HEK293 (cell line): ENCODE data around the gene LZTR1.

Experiments
- CTCF ChIA-PET: fragments of 350-600 bp; formaldehyde crosslinking; extraction: SDS; loops from one replicate; lab custom pipeline; 2021; ENCODE audit warnings: antibody characterized with exemption; lab: Yijun Ruan, JAX
- POLR2A ChIA-PET: fragments of 300-600 bp; formaldehyde crosslinking; extraction: SDS; loops from one replicate; lab custom pipeline; 2020; ENCODE audit warnings: antibody characterized with exemption, inconsistent platforms; lab: Yijun Ruan, JAX
- H3K27ac ChIP-seq: fragments of 200-500 bp; sonication (Bioruptor generic); 2 replicates; pipeline ENCODE4 v1.5.1; 2014; ENCODE audit warnings: low read depth, low read length, control low read depth, inconsistent platforms; ENCODE audit errors: extremely low read depth
- H3K36me3 ChIP-seq, 2 experiments: fragments of 200-500 bp in 1 of 2; sonication (Bioruptor generic) in 1 of 2; 1 replicate in 1 of 2; 2 replicates in 1 of 2; pipeline ENCODE4 v1.5.1; 2014 to 2017; ENCODE audit warnings: inconsistent platforms in 2 of 2, low read length in 2 of 2; ENCODE audit not compliant: control insufficient read depth in 2 of 2, insufficient read depth in 1 of 2
- H3K4me1 ChIP-seq: fragments of 200-500 bp; sonication (Bioruptor generic); 2 replicates; pipeline ENCODE4 v1.5.1; 2014; ENCODE audit warnings: mild to moderate bottlenecking, low read length, inconsistent platforms; ENCODE audit not compliant: control insufficient read depth, insufficient read depth
- H3K4me3 ChIP-seq: 2 replicates; pipeline ENCODE4 v1.5.1; 2011; ENCODE audit warnings: low read depth, mild to moderate bottlenecking, control low read depth, low read length, moderate library complexity
- H3K9me3 ChIP-seq: fragments of 200-500 bp; sonication (Bioruptor generic); 2 replicates; pipeline ENCODE4 v1.5.1; 2014; ENCODE audit warnings: low read depth, low read length, inconsistent platforms; ENCODE audit not compliant: control insufficient read depth, insufficient read depth
- BCL11B ChIP-seq: fragments of 450-650 bp; formaldehyde crosslinking; IDR thresholded peaks from 2 replicates; pipeline ENCODE4 v1.5.1; 2016; ENCODE audit warnings: low read depth, missing biosample characterization, missing genetic modification characterization
- EGR2 ChIP-seq: fragments of 450-650 bp; formaldehyde crosslinking; IDR thresholded peaks from 2 replicates; pipeline ENCODE4 v1.5.1; 2016; ENCODE audit warnings: low read depth, missing biosample characterization, missing genetic modification characterization
- GLIS1 ChIP-seq: fragments of 450-650 bp; formaldehyde crosslinking; IDR thresholded peaks from 2 replicates; pipeline ENCODE4 v1.5.1; 2016; ENCODE audit warnings: missing biosample characterization, missing genetic modification characterization
- GLIS2 ChIP-seq: fragments of 450-650 bp; formaldehyde crosslinking; IDR thresholded peaks from 2 replicates; pipeline ENCODE4 v1.5.1; 2016; ENCODE audit warnings: missing biosample characterization, missing genetic modification characterization
- HIC1 ChIP-seq: fragments of 450-650 bp; formaldehyde crosslinking; IDR thresholded peaks from 2 replicates; pipeline ENCODE4 v1.5.1; 2016; ENCODE audit warnings: missing biosample characterization, missing genetic modification characterization
- KLF1 ChIP-seq: fragments of 450-650 bp; formaldehyde crosslinking; IDR thresholded peaks from 2 replicates; pipeline ENCODE4 v1.5.1; 2016; ENCODE audit warnings: missing biosample characterization, missing genetic modification characterization
- KLF10 ChIP-seq: fragments of 450-650 bp; IDR thresholded peaks from 2 replicates; pipeline ENCODE4 v1.5.1; 2018; ENCODE audit warnings: missing biosample characterization, mild to moderate bottlenecking, missing genetic modification characterization
- PATZ1 ChIP-seq: fragments of 450-650 bp; formaldehyde crosslinking; IDR thresholded peaks from 2 replicates; pipeline ENCODE4 v1.5.1; 2016; ENCODE audit warnings: missing biosample characterization, missing genetic modification characterization
- ZFHX2 ChIP-seq: fragments of 450-650 bp; formaldehyde crosslinking; conservative IDR thresholded peaks from 2 replicates; pipeline ENCODE4 v1.5.1; 2016; ENCODE audit warnings: missing biosample characterization, missing genetic modification characterization
- ZNF132 ChIP-seq: fragments of 450-650 bp; formaldehyde crosslinking; IDR thresholded peaks from 2 replicates; pipeline ENCODE4 v1.5.1; 2017; ENCODE audit warnings: missing biosample characterization, missing genetic modification characterization, borderline replicate concordance
- ZNF133 ChIP-seq: fragments of 450-650 bp; formaldehyde crosslinking; IDR thresholded peaks from 2 replicates; pipeline ENCODE4 v1.5.1; 2016; ENCODE audit warnings: missing biosample characterization, missing genetic modification characterization
- ZNF16 ChIP-seq: fragments of 450-650 bp; formaldehyde crosslinking; IDR thresholded peaks from 2 replicates; pipeline ENCODE4 v1.5.1; 2016; ENCODE audit warnings: low read depth, missing biosample characterization, missing genetic modification characterization
- ZNF175 ChIP-seq: fragments of 450-650 bp; formaldehyde crosslinking; IDR thresholded peaks from 2 replicates; pipeline ENCODE4 v1.5.1; 2016; ENCODE audit warnings: missing biosample characterization, missing genetic modification characterization
- ZNF2 ChIP-seq: fragments of 450-650 bp; formaldehyde crosslinking; IDR thresholded peaks from 2 replicates; pipeline ENCODE4 v1.5.1; 2016; ENCODE audit warnings: missing biosample characterization, missing genetic modification characterization
- ZNF280C ChIP-seq: fragments of 450-650 bp; formaldehyde crosslinking; IDR thresholded peaks from 2 replicates; pipeline ENCODE4 v1.5.1; 2016; ENCODE audit warnings: missing biosample characterization, missing genetic modification characterization
- ZNF292 ChIP-seq: fragments of 450-650 bp; formaldehyde crosslinking; IDR thresholded peaks from 2 replicates; pipeline ENCODE4 v1.5.1; 2016; ENCODE audit warnings: low read depth, missing biosample characterization, missing genetic modification characterization, borderline replicate concordance
- ZNF350 ChIP-seq: fragments of 450-650 bp; formaldehyde crosslinking; IDR thresholded peaks from 2 replicates; pipeline ENCODE4 v1.5.0; 2017; ENCODE audit warnings: missing biosample characterization, mild to moderate bottlenecking, missing genetic modification characterization
- ZNF510 ChIP-seq: fragments of 450-650 bp; formaldehyde crosslinking; IDR thresholded peaks from 2 replicates; pipeline ENCODE4 v1.5.1; 2018; ENCODE audit warnings: mild to moderate bottlenecking, missing genetic modification characterization, missing biosample characterization; ENCODE audit not compliant: insufficient replicate concordance
- ZNF777 ChIP-seq: fragments of 450-650 bp; formaldehyde crosslinking; IDR thresholded peaks from 2 replicates; pipeline ENCODE4 v1.5.1; 2017; ENCODE audit warnings: missing biosample characterization, missing genetic modification characterization, borderline replicate concordance

The LZTR1 gene

GRCh38 chr22:21026783-21027692 lies 44.9 kb downstream of the LZTR1 start:
- CTCF ChIA-PET = interaction anchor here (0.6 to 1.7 kb wide), 4 partner anchors 76 to 148 kb away, joined by 3 to 4 read pairs (median 4); no protein-coding TSS in a partner anchor
- Histone ChIP-seq H3K27ac (no peak overlapping the region), H3K36me3 (no peaks in the 10 kb centered on the region), H3K4me3 (no peak overlapping the region), H3K4me1 (no peaks in the 10 kb centered on the region), H3K9me3 (no peaks in the 10 kb centered on the region)
- TF ChIP-seq PATZ1 (tag by site-specific recombination) (no peak), ZNF777 (tag by site-specific recombination) (no peak), KLF1 (tag by site-specific recombination) (peak; percentile 88), ZFHX2 (tag by site-specific recombination) (peak; percentile 85), EGR2 (tag by site-specific recombination) (peak; percentile 86), ZNF510 (no peak), GLIS1 (tag by site-specific recombination) (peak; percentile 66), ZNF292 (no peak)
- POLR2A ChIA-PET = interaction anchor here (1.1 kb wide), 1 partner anchor 45 kb away, joined by 3 read pairs; the partner anchor contains the start of gene LZTR1

GRCh38 chr22:21028277-21029251 lies 46.5 kb downstream of the LZTR1 start:
- Histone ChIP-seq H3K4me1 (no peaks in the 10 kb centered on the region), H3K27ac (no peak overlapping the region), H3K4me3 (no peak overlapping the region), H3K36me3 (no peaks in the 10 kb centered on the region), H3K9me3 (no peaks in the 10 kb centered on the region)
- ChIA-PET POLR2A (no interaction called here), CTCF (interaction anchor here (1.2 kb wide), 1 partner anchor 8 kb away, joined by 3 read pairs; no protein-coding TSS in a partner anchor)
- TF ChIP-seq BCL11B (no peak), HIC1 (tag by site-specific recombination) (no peak), ZNF16 (no peak), ZNF132 (tag by site-specific recombination) (no peak), ZNF175 (no peak), ZNF350 (no peak), KLF10 (no peak), ZNF280C (tag by site-specific recombination) (no peak), GLIS2 (tag by site-specific recombination) (no peak), ZNF2 (tag by site-specific recombination) (no peak), ZNF133 (tag by site-specific recombination) (no peak)
